Measurements from ENCODE around the gene MRPL14. TPM values are rescaled to one million over a fixed set of nuclear protein-coding genes. Genes with fewer than 3 reads are reported as not detected.

The MRPL14 gene
- total RNA-seq, 3 donors from 2014 or later = 41.0 to 57.2 (median 56.8) TPM

- no peak overlapping the region for H3K4me3 ChIP-seq
- no peaks in the 10 kb centered on the region for H3K36me3 ChIP-seq (ENCODE audit: low read depth)
- no peaks in the 10 kb centered on the region for H3K9me3 ChIP-seq
- intact Hi-C loops (cut with DNase I, micrococcal nuclease) = no loop called here
- TF ChIP-seq CTCF (IDR thresholded peaks at IDR 0.05) = no peak
- H3K4me1 ChIP-seq (ENCODE audit: low read depth) = peaks cover 57% of the 10 kb centered on the region
- no peak for ATAC-seq
- DNase-seq = no peak
Measured at GRCh38 chr6:44120692-44121443, 6.4 kb downstream of the MRPL14 start.

GRCh38 chr6:44119704-44120262 lies 7.5 kb downstream of the MRPL14 start:
- TF ChIP-seq CTCF (IDR thresholded peaks at IDR 0.05) = no peak
- intact Hi-C loops (cut with DNase I, micrococcal nuclease) = no loop called here
- H3K4me3 ChIP-seq = no peak overlapping the region
- no peak for ATAC-seq
- H3K4me1 ChIP-seq (ENCODE audit: low read depth) = peaks cover 49% of the 10 kb centered on the region
- H3K9me3 ChIP-seq = no peaks in the 10 kb centered on the region
- no peaks in the 10 kb centered on the region for H3K36me3 ChIP-seq (ENCODE audit: low read depth)
- DNase-seq = no peak

GRCh38 chr6:44117397-44118128 lies 9.7 kb downstream of the MRPL14 start:
- DNase-seq = no peak

GRCh38 chr6:44116641-44117382 lies 10.4 kb downstream of the MRPL14 start:
- Histone ChIP-seq H3K9me3 (no peaks in the 10 kb centered on the region), H3K36me3 (ENCODE audit: low read depth) (no peaks in the 10 kb centered on the region), H3K4me1 (ENCODE audit: low read depth) (peaks cover 22% of the 10 kb centered on the region), H3K4me3 (no peak overlapping the region)
- ATAC-seq = peak; percentile 76
- no peak for TF ChIP-seq CTCF (IDR thresholded peaks at IDR 0.05)
- intact Hi-C loops (cut with DNase I, micrococcal nuclease) = no loop called here
- no peak for DNase-seq

More at GRCh38 chr6:44117397-44118128, 9.7 kb downstream of the MRPL14 start:
- H3K36me3 ChIP-seq (ENCODE audit: low read depth) = no peaks in the 10 kb centered on the region
- TF ChIP-seq CTCF (IDR thresholded peaks at IDR 0.05) = no peak
- H3K4me1 ChIP-seq (ENCODE audit: low read depth) = peaks cover 29% of the 10 kb centered on the region
- no peak overlapping the region for H3K4me3 ChIP-seq
- H3K9me3 ChIP-seq = no peaks in the 10 kb centered on the region
- intact Hi-C loops (cut with DNase I, micrococcal nuclease) = no loop called here
- peak; percentile 66 for ATAC-seq

GRCh38 chr6:44115866-44116265 lies 11.4 kb downstream of the MRPL14 start:
- H3K36me3 ChIP-seq (ENCODE audit: low read depth) = no peaks in the 10 kb centered on the region
- H3K9me3 ChIP-seq = no peaks in the 10 kb centered on the region
- intact Hi-C loops (cut with DNase I, micrococcal nuclease) = no loop called here
- ATAC-seq (no peak), DNase-seq (no peak)
- no peak overlapping the region for H3K4me3 ChIP-seq
- peaks cover 22% of the 10 kb centered on the region for H3K4me1 ChIP-seq (ENCODE audit: low read depth)
- no peak for TF ChIP-seq CTCF (IDR thresholded peaks at IDR 0.05)

Data from mucosa of descending colon (tissue), 3 donors.